MM.1S (cell line): ENCODE data around the gene PRUNE2.

Experiments used
- EZH2 ChIP-seq: fragments of 300-600 bp; sonication (generic); optimal IDR thresholded peaks from 2 replicates; pipeline ENCODE3; 2017; ENCODE audit warnings: low read depth, mild to moderate bottlenecking, antibody characterized with exemption, low read length, mixed read lengths
- EZH2phosphoT487 ChIP-seq: fragments of 300-600 bp; sonication (generic); IDR thresholded peaks from 2 replicates; pipeline ENCODE4 v1.6.1; 2018; ENCODE audit warnings: antibody characterized with exemption, low read length
- TF ChIP-seq, protein P1 (sequence below): fragments of 300-600 bp; sonication (generic); IDR thresholded peaks from 2 replicates; pipeline ENCODE4 v1.5.1; 2016; ENCODE audit warnings: antibody characterized with exemption, low read length, mixed read lengths

GRCh38 chr9:76873056-76873792, 32.7 kb downstream of the PRUNE2 start:
- TF ChIP-seq, protein P1, sequence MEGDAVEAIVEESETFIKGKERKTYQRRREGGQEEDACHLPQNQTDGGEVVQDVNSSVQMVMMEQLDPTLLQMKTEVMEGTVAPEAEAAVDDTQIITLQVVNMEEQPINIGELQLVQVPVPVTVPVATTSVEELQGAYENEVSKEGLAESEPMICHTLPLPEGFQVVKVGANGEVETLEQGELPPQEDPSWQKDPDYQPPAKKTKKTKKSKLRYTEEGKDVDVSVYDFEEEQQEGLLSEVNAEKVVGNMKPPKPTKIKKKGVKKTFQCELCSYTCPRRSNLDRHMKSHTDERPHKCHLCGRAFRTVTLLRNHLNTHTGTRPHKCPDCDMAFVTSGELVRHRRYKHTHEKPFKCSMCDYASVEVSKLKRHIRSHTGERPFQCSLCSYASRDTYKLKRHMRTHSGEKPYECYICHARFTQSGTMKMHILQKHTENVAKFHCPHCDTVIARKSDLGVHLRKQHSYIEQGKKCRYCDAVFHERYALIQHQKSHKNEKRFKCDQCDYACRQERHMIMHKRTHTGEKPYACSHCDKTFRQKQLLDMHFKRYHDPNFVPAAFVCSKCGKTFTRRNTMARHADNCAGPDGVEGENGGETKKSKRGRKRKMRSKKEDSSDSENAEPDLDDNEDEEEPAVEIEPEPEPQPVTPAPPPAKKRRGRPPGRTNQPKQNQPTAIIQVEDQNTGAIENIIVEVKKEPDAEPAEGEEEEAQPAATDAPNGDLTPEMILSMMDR = no peak
- no peak for TF ChIP-seq EZH2
- TF ChIP-seq EZH2phosphoT487 = no peak
